IMR-90 (cell line): ENCODE data around the gene SINHCAF. TPM values are rescaled to one million over a fixed set of nuclear protein-coding genes. Genes with fewer than 3 reads are reported as not detected.

Experiments used
- ATAC-seq: fragments of 200-7000 bp; cut with Tn5 transposase; 2 replicates; pipeline ENCODE4 v1.9.1; 2020; ENCODE audit warnings: low read depth, mild to moderate bottlenecking, moderate library complexity
- BruUV-seq: library from RNA; stranded (reverse); fragments of 400-500 nt; replicated peaks from 2 replicates; lab custom pipeline; 2021; lab: Mats Ljungman, UMichigan
- CTCF ChIA-PET: fragments of 300-600 bp; formaldehyde crosslinking; extraction: SDS; loops from one replicate; lab custom pipeline; 2021; ENCODE audit warnings: antibody characterized with exemption; lab: Yijun Ruan, JAX
- POLR2A ChIA-PET: fragments of 300-600 bp; sonication (Branson Sonifier 250); formaldehyde crosslinking; loops from one replicate; lab custom pipeline; 2022; ENCODE audit warnings: antibody characterized with exemption; ENCODE audit not compliant: unreplicated experiment; lab: Charles Lee
- DNase-seq: peaks from one replicate; pipeline ENCODE4 v3.0.0; 2013
- H2AFZ ChIP-seq: replicated peaks from 2 replicates; pipeline ENCODE3; 2013; ENCODE audit warnings: low read length, mild to moderate bottlenecking; ENCODE audit not compliant: poor library complexity
- H2AK5ac ChIP-seq: 2 replicates; pipeline ENCODE4 v1.6.1; 2013; ENCODE audit warnings: low read depth, low read length, inconsistent platforms
- H2AK9ac ChIP-seq: replicated peaks from 2 replicates; pipeline ENCODE3; 2013; ENCODE audit warnings: mild to moderate bottlenecking, low read depth, low read length, moderate library complexity; ENCODE audit not compliant: poor library complexity
- H2BK120ac ChIP-seq: 2 replicates; pipeline ENCODE4 v1.6.1; 2013; ENCODE audit warnings: low read depth, low read length, inconsistent platforms
- H2BK15ac ChIP-seq: 3 replicates; pipeline ENCODE4 v1.6.1; 2013; ENCODE audit warnings: low read depth, low read length, inconsistent platforms
- H2BK20ac ChIP-seq: 2 replicates; pipeline ENCODE4 v1.6.1; 2013; ENCODE audit warnings: low read depth, mild to moderate bottlenecking, inconsistent platforms, low read length, moderate library complexity
- H2BK5ac ChIP-seq: 2 replicates; pipeline ENCODE4 v1.6.1; 2013; ENCODE audit warnings: mild to moderate bottlenecking, low read depth, low read length, inconsistent platforms; ENCODE audit not compliant: poor library complexity, severe bottlenecking
- H3K14ac ChIP-seq: replicated peaks from 2 replicates; pipeline ENCODE4 v1.6.1; 2013; ENCODE audit warnings: low read depth, low read length, inconsistent platforms
- H3K18ac ChIP-seq: 2 replicates; pipeline ENCODE4 v1.6.1; 2013; ENCODE audit warnings: low read depth, low read length, control low read depth
- H3K23ac ChIP-seq: 2 replicates; pipeline ENCODE4 v1.6.1; 2013; ENCODE audit warnings: low read depth, low read length, inconsistent platforms
- H3K27ac ChIP-seq: 2 replicates; pipeline ENCODE4 v1.5.1; 2013; ENCODE audit warnings: mild to moderate bottlenecking, control low read depth, low read length; ENCODE audit not compliant: insufficient read depth
- H3K27me3 ChIP-seq: 2 replicates; pipeline ENCODE4 v1.6.1; 2013; ENCODE audit warnings: low read length; ENCODE audit not compliant: control insufficient read depth, insufficient read depth
- H3K36me3 ChIP-seq: 2 replicates; pipeline ENCODE4 v1.6.1; 2013; ENCODE audit warnings: low read length, mixed read lengths; ENCODE audit not compliant: control insufficient read depth, insufficient read depth
- H3K4ac ChIP-seq: 2 replicates; pipeline ENCODE4 v1.6.1; 2013; ENCODE audit warnings: low read depth, low read length, inconsistent platforms
- H3K4me1 ChIP-seq: 2 replicates; pipeline ENCODE4 v1.6.1; 2013; ENCODE audit warnings: low read length, mixed read lengths; ENCODE audit not compliant: control insufficient read depth, insufficient read depth
- H3K4me2 ChIP-seq: 2 replicates; pipeline ENCODE4 v1.6.1; 2013; ENCODE audit warnings: low read depth, mild to moderate bottlenecking, control low read depth, low read length, moderate library complexity
- H3K4me3 ChIP-seq: 2 replicates; pipeline ENCODE4 v1.5.1; 2013; ENCODE audit warnings: low read depth, mild to moderate bottlenecking, control low read depth, low read length, moderate library complexity; ENCODE audit not compliant: insufficient read depth
- H3K56ac ChIP-seq: 2 replicates; pipeline ENCODE4 v1.6.1; 2013; ENCODE audit warnings: low read length, inconsistent platforms; ENCODE audit not compliant: insufficient read depth; ENCODE audit errors: extremely low read depth
- H3K79me1 ChIP-seq, 2 experiments: 2 replicates each; pipeline ENCODE4 v1.6.1; 2013; ENCODE audit warnings: low read length in 2 of 2, inconsistent platforms in 1 of 2, low read depth in 1 of 2
- H3K9ac ChIP-seq: 2 replicates; pipeline ENCODE4 v1.6.1; 2013; ENCODE audit warnings: low read depth, low read length, control low read depth
- H3K9me1 ChIP-seq: 2 replicates; pipeline ENCODE4 v1.6.1; 2013; ENCODE audit warnings: low read length, inconsistent platforms; ENCODE audit not compliant: insufficient read depth
- H3K9me3 ChIP-seq: 2 replicates; pipeline ENCODE4 v1.6.1; 2013; ENCODE audit warnings: low read length; ENCODE audit not compliant: control insufficient read depth, insufficient read depth
- H4K20me1 ChIP-seq: 2 replicates; pipeline ENCODE4 v1.6.1; 2013; ENCODE audit warnings: low read length, inconsistent platforms; ENCODE audit not compliant: insufficient read depth
- H4K5ac ChIP-seq: 2 replicates; pipeline ENCODE4 v1.6.1; 2013; ENCODE audit warnings: mild to moderate bottlenecking, low read depth, low read length, control low read depth
- H4K8ac ChIP-seq, 2 experiments: 2 replicates each; pipeline ENCODE4 v1.6.1; 2013; ENCODE audit warnings: low read depth in 2 of 2, low read length in 2 of 2, control low read depth in 1 of 2, inconsistent platforms in 1 of 2
- H4K91ac ChIP-seq: 2 replicates; pipeline ENCODE4 v1.6.1; 2013; ENCODE audit warnings: low read depth, low read length, inconsistent platforms; ENCODE audit not compliant: insufficient read depth
- BHLHE40 ChIP-seq: fragments of 150-350 bp; IDR thresholded peaks from 2 replicates; pipeline ENCODE4 v1.6.1; 2016; ENCODE audit warnings: mild to moderate bottlenecking, low read depth, low read length
- CEBPB ChIP-seq: IDR thresholded peaks from 2 replicates; pipeline ENCODE4 v1.6.1; 2012; ENCODE audit warnings: low read depth, low read length, improper control_type of control experiment
- ELK1 ChIP-seq: fragments of 150-350 bp; IDR thresholded peaks from 2 replicates; pipeline ENCODE4 v1.6.1; 2016; ENCODE audit warnings: low read depth, mild to moderate bottlenecking, low read length, moderate library complexity, borderline replicate concordance
- MAZ ChIP-seq: IDR thresholded peaks from 2 replicates; pipeline ENCODE4 v1.6.1; 2012; ENCODE audit warnings: low read depth, mild to moderate bottlenecking, low read length, improper control_type of control experiment, moderate library complexity, borderline replicate concordance
- RCOR1 ChIP-seq: IDR thresholded peaks from 2 replicates; pipeline ENCODE4 v1.6.1; 2012; ENCODE audit warnings: mild to moderate bottlenecking, low read length, improper control_type of control experiment; ENCODE audit not compliant: insufficient replicate concordance
- RFX5 ChIP-seq: IDR thresholded peaks from 2 replicates; pipeline ENCODE4 v1.8.0; 2012; ENCODE audit warnings: low read depth, mild to moderate bottlenecking, low read length, moderate library complexity
- USF2 ChIP-seq: fragments of 150-350 bp; IDR thresholded peaks from 2 replicates; pipeline ENCODE4 v1.6.1; 2017; ENCODE audit warnings: mild to moderate bottlenecking, antibody characterized with exemption, low read length, low read depth
- WGBS, 2 experiments: methylation state at CpG; one replicate each; pipeline versions ENCODE4 v1.1.5 to v1.1.7; 2013; ENCODE audit warnings: missing lambda C conversion rate in 2 of 2; ENCODE audit not compliant: insufficient read length in 1 of 2; ENCODE audit errors: extremely low coverage in 2 of 2; 5-methylcytosine and 5-hydroxymethylcytosine counted together
- dilution Hi-C: fragments of 300-500 bp; cut with HindIII; formaldehyde crosslinking; loops from one replicate; pipeline ENCODE4 v1.14.3; 2018; ENCODE audit warnings: low sequenced_read_pairs; ENCODE audit not compliant: unreplicated experiment
- in situ Hi-C: fragments of 300-500 bp; cut with MboI; formaldehyde crosslinking; loops from 3 replicates; pipeline ENCODE4 v1.14.3; 2019; ENCODE audit warnings: low sequenced_read_pairs, inconsistent platforms, mixed read lengths
- intact Hi-C: fragments of 100-400 bp; cut with micrococcal nuclease; formaldehyde crosslinking; loops from 2 replicates; pipeline ENCODE4 v1.10.0; 2022
- polyA plus RNA-seq, 3 experiments: library from polyadenylated mRNA; depleted of rRNA; stranded (reverse); fragments of >200 nt; gene quantifications; 2 replicates each; pipeline ENCODE4 v1.2.3, GENCODE V29; 2012; ENCODE audit warnings: low replicate concordance in 1 of 3
- total RNA-seq: library from RNA; depleted of rRNA; stranded (reverse); fragments of >200 nt; gene quantifications from 2 replicates; pipeline ENCODE4 v1.2.3, GENCODE V29; 2012

SINHCAF gene
- total and polyA plus RNA-seq, 2 of the 4 experiments (the other 2 are of a cell fraction), result 21.6 to 30.8 TPM

GRCh38 chr12:31306866-31307265 is 19.1 kb downstream of the SINHCAF start:
- H3K9ac ChIP-seq, result no peak overlapping the region
- DNase-seq (peak; percentile 7), ATAC-seq (no peak)
- no peak overlapping the region; the same call in 1 of the 2 replicates for H3K23ac ChIP-seq
- no peak overlapping the region for H3K18ac ChIP-seq
- H2BK15ac ChIP-seq, result no peak overlapping the region
- no peak overlapping the region for H4K5ac ChIP-seq
- H3K14ac ChIP-seq, result peak overlapping the region; percentile 42
- H4K91ac ChIP-seq, result no peak overlapping the region
- POLR2A ChIA-PET, result no interaction called here
- H3K9me1 ChIP-seq, result peaks cover 13% of the 10 kb centered on the region
- H3K36me3 ChIP-seq, result peaks cover 12% of the 10 kb centered on the region
- no peaks in the 10 kb centered on the region for H3K9me3 ChIP-seq
- in situ Hi-C loops (no loop called here), intact Hi-C loops (no loop called here), dilution Hi-C loops (no loop called here)
- no peak overlapping the region for H2BK20ac ChIP-seq
- no peak overlapping the region for H3K4me2 ChIP-seq
- H3K79me1 ChIP-seq, result peaks cover 59 to 85% of the 10 kb centered on the region in 2 experiments
- no peaks in the 10 kb centered on the region for H3K27me3 ChIP-seq
- H3K4me3 ChIP-seq, result no peak overlapping the region
- H2AFZ ChIP-seq, result no peak overlapping the region
- no TSS peak for BruUV-seq
- H2AK5ac ChIP-seq, result no peak overlapping the region
- no peak overlapping the region for H2BK5ac ChIP-seq
- CTCF ChIA-PET, result no interaction called here
- peaks cover 45% of the 10 kb centered on the region for H4K20me1 ChIP-seq
- no CpG with 5 or more reads among the region's 1 CpG for WGBS, 2 experiments
- no peaks in the 10 kb centered on the region for H3K4me1 ChIP-seq
- H4K8ac ChIP-seq, result no peak overlapping the region
- no peak overlapping the region for H2AK9ac ChIP-seq
- no peak overlapping the region for H3K27ac ChIP-seq
- H3K4ac ChIP-seq, result no peak overlapping the region
- H2BK120ac ChIP-seq, result no peak overlapping the region
- no peak overlapping the region for H3K56ac ChIP-seq
- no peak for TF ChIP-seq BHLHE40
- no peak for TF ChIP-seq ELK1
- no peak for TF ChIP-seq MAZ
- TF ChIP-seq RCOR1, result no peak
- TF ChIP-seq USF2, result no peak
- no peak for TF ChIP-seq RFX5
- TF ChIP-seq CEBPB, result no peak
